GM12874 (cell line): Measurements from ENCODE around the gene ALX4.

ENCODE experiments used
- TF ChIP-seq, protein P1 (sequence below): IDR thresholded peaks from 2 replicates; pipeline ENCODE4 v1.5.1; 2011; ENCODE audit warnings: low read depth, mild to moderate bottlenecking, control low read depth, low read length, moderate library complexity; ENCODE audit not compliant: insufficient read depth

ALX4 gene

GRCh38 chr11:44313761-44314489 lies 4.0 kb upstream of the ALX4 start:
- TF ChIP-seq, protein P1, sequence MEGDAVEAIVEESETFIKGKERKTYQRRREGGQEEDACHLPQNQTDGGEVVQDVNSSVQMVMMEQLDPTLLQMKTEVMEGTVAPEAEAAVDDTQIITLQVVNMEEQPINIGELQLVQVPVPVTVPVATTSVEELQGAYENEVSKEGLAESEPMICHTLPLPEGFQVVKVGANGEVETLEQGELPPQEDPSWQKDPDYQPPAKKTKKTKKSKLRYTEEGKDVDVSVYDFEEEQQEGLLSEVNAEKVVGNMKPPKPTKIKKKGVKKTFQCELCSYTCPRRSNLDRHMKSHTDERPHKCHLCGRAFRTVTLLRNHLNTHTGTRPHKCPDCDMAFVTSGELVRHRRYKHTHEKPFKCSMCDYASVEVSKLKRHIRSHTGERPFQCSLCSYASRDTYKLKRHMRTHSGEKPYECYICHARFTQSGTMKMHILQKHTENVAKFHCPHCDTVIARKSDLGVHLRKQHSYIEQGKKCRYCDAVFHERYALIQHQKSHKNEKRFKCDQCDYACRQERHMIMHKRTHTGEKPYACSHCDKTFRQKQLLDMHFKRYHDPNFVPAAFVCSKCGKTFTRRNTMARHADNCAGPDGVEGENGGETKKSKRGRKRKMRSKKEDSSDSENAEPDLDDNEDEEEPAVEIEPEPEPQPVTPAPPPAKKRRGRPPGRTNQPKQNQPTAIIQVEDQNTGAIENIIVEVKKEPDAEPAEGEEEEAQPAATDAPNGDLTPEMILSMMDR: no peak

DNA sequence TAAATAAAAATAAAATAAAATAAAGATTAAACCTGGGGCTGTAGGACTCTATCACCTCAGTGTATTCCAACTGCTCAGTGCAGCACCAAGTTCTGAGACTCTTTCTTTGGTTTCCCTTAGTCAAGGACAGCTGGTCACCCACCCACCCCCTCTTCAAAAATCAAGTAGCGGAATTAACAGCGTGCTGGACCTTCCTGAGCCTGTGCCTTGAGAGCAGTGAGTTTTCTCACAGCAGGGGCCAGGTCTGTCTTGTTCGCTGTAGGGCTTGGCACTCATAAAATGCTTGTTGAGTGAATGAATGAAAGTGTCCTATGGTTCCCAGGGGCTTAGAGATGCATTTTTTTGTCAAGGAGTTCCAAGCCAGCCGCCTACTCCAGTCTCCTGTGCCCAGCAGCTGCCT lies 2.9 kb upstream of the ALX4 start:
- TF ChIP-seq, protein P1: no peak

DNA sequence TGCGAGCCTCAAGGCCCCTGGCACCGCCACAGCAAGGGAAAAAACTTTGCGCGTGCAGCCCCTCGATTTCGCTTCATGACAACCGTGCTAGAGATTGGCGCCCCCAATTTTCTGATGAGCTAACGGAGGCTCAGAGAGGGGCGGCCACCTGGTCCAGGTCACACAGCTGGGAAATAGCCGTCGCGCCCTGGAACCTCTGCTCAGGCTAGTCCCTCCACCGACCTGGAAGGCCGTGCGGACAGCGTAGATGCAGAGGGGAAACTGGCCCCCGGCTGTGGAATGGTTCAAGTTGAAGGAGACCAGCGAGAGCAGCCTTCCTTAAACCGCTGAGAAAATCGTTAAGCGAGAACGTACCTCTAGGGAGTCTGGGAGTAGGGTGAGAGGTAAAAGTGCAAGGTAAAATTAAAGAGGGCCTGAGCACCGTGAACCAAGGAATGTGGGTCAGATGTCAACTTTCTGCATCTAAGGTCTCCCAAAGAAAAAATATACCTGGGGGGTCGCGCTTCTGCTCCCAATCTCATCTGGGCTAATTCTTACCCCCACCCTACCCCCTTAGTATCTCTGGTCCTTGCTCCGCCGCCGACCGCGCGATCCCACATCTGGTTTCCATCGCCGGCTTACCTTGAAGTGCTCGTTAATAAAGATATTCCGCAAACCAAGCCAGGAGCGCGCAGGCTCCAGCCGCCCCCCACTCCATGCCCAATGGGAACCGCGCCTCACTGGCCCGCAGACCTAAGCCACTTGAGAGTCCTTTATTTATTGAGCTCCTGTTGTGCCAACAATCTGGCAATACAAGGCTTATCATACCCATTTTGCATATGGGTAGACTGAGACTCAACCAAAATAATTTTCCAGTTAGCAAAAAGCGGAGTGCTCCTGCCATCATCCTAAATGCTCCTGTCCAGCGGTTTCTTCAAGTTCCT lies 1.7 kb upstream of the ALX4 start:
- TF ChIP-seq, protein P1: no peak

DNA sequence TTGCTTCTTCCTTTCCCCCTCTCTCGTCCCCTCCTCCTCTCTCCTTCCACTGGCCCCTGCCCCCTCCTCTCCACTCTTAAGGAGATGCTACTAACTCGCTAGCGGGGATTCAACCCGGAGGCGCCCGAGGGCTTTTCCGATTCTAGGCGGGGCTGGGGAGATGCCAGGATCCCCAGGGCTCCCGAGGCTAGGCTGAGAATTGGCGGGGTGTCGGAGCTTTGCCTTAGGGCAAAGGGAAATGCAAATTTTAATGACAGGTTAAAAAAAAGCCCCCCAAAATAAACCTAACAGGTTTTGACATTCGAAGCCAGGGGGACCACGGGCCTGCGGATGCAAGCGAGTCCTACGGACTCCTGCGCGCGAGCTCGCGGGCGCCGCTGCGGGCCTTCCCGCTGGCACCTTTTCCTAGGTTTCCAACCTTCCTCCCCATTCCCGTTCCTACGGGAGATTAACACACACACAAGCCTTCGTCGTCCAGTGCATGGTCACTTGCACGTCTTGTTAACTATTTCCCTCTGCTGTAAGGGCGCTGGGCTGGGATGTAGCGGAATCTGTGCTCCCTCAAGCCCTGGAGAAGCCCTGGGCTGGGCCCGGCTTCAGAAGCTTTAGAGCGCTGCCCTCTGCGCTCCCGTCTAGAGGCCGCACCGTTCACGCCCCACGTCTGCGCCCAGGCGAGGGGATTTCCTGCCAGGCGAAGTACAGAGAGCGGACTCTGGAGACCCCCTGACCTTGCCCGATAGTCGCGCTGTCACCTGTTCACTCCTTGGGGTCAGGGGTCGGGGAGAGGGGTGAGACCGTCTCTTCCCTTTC lies 729 bp upstream of the ALX4 start:
- TF ChIP-seq, protein P1: no peak

- TF ChIP-seq, protein P1: no peak
These were observed 195 bp upstream of the ALX4 start for GRCh38 chr11:44310206-44310462.

DNA sequence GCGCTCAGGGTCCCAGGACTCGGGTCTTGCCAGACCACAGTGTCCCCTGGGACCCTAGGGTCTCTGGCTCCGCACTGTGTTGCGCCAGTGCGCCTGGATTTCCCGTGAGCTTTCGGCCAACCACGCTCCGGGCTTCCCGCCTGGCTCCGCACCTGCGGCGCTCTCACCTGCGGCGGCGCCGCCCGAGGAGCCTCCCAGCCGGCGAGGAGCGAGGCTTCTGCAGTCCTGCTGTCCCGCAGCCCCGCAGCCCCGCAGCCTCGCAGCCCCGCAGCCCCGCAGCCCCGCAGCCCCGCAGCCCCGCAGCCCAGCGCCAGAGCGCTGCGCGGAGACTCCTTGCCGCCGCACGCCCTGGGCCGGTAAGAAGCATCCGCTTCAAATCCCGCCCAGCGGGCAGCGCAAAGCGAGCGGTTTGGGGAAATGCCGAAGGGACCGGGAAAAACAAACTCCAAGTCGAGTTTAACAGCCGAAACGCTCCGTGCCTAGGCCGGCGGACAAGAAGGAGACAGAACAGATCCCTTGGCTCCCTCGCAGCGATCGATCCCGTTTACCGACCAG lies 939 bp downstream of the ALX4 start:
- TF ChIP-seq, protein P1: no peak

DNA sequence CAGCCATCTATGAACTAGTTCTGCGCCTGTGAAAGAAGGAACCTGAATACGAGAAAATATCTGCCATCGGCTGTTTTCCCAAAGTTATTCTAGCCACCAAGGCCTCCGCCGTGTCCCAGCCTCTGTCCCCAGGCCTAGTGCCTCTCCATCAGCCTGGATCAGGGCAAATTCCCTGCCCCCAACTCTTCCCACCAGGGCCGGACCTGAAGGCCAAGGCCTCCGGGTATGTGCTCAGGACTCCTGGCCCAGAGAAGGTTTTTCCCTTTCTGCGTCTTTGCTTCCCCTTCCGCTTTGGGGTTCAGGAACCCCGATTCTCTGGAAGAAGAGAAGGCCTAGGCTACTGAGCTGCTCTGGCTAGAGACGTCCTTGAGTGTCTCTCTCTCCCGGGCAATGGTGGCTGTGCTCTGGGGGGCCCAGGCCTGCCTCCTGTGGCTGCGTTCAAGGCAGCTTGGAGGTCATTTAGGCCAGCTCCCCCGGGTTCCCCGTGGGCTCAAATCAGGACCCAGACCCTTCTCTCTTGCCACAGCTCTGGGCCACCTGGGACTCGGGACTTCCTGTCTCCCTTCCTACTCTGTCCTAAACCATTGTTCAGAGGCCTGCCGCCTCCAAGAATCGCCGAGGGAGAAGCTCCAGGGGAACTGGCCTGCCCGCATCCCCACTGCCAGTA lies 1.6 kb downstream of the ALX4 start:
- TF ChIP-seq, protein P1: no peak
